H9 (cell line): Measurements from ENCODE around the gene SFMBT2. TPM values are rescaled to one million over a fixed set of nuclear protein-coding genes. Genes with fewer than 3 reads are reported as not detected.

Experiments
- DNase-seq: peaks from one replicate; pipeline ENCODE4 v3.0.0-alpha.2; 2017
- H2AFZ ChIP-seq: one replicate; pipeline ENCODE4 v1.6.1; 2013; ENCODE audit warnings: mild to moderate bottlenecking, low read length, control low read depth, moderate library complexity
- H2AK5ac ChIP-seq: 2 replicates; pipeline ENCODE4 v1.6.1; 2013; ENCODE audit warnings: low read length, control low read depth, mixed read lengths; ENCODE audit not compliant: insufficient read length
- H2BK120ac ChIP-seq: one replicate; pipeline ENCODE4 v1.6.1; 2013; ENCODE audit warnings: low read depth, mild to moderate bottlenecking, low read length, control low read depth, inconsistent platforms; ENCODE audit not compliant: poor library complexity, severe bottlenecking
- H2BK12ac ChIP-seq: 2 replicates; pipeline ENCODE4 v1.6.1; 2013; ENCODE audit warnings: low read length, control low read depth, mixed read lengths, low read depth; ENCODE audit not compliant: insufficient read length
- H2BK15ac ChIP-seq: 2 replicates; pipeline ENCODE4 v1.6.1; 2013; ENCODE audit warnings: low read depth, low read length, control low read depth
- H2BK20ac ChIP-seq: one replicate; pipeline ENCODE4 v1.6.1; 2013; ENCODE audit warnings: low read depth, mild to moderate bottlenecking, low read length, control low read depth, inconsistent platforms; ENCODE audit not compliant: poor library complexity, severe bottlenecking
- H2BK5ac ChIP-seq: 2 replicates; pipeline ENCODE4 v1.6.1; 2013; ENCODE audit warnings: low read length, control low read depth, mixed read lengths; ENCODE audit not compliant: insufficient read length
- H3K14ac ChIP-seq: 2 replicates; pipeline ENCODE4 v1.6.1; 2013; ENCODE audit warnings: low read length, control low read depth; ENCODE audit not compliant: insufficient read depth
- H3K18ac ChIP-seq: 2 replicates; pipeline ENCODE4 v1.6.1; 2013; ENCODE audit warnings: low read depth, mild to moderate bottlenecking, mixed read lengths, low read length, control low read depth; ENCODE audit not compliant: insufficient read length
- H3K23ac ChIP-seq: 2 replicates; pipeline ENCODE4 v1.6.1; 2013; ENCODE audit warnings: low read length, control low read depth, mixed read lengths, low read depth; ENCODE audit not compliant: insufficient read length
- H3K23me2 ChIP-seq: 2 replicates; pipeline ENCODE4 v1.6.1; 2013; ENCODE audit warnings: low read depth, mild to moderate bottlenecking, mixed read lengths, low read length, control low read depth; ENCODE audit not compliant: insufficient read length, poor library complexity, severe bottlenecking
- H3K27ac ChIP-seq: 2 replicates; pipeline ENCODE4 v1.5.1; 2013; ENCODE audit warnings: low read length, control low read depth, mixed read lengths, low read depth; ENCODE audit not compliant: insufficient read length
- H3K27me3 ChIP-seq: 2 replicates; pipeline ENCODE4 v1.6.1; 2013; ENCODE audit warnings: low read length, control low read depth, inconsistent platforms; ENCODE audit not compliant: insufficient read depth
- H3K4ac ChIP-seq: 2 replicates; pipeline ENCODE4 v1.6.1; 2013; ENCODE audit warnings: low read depth, mild to moderate bottlenecking, control low read depth, inconsistent platforms, low read length, moderate library complexity
- H3K4me1 ChIP-seq: 2 replicates; pipeline ENCODE4 v1.6.1; 2013; ENCODE audit warnings: low read length, control low read depth, inconsistent platforms; ENCODE audit not compliant: insufficient read depth
- H3K4me2 ChIP-seq: 2 replicates; pipeline ENCODE4 v1.6.1; 2013; ENCODE audit warnings: low read length, control low read depth, mixed read lengths; ENCODE audit not compliant: insufficient read length, insufficient read depth
- H3K56ac ChIP-seq: 2 replicates; pipeline ENCODE4 v1.6.1; 2013; ENCODE audit warnings: low read depth, mild to moderate bottlenecking, mixed read lengths, low read length, control low read depth; ENCODE audit not compliant: insufficient read length
- H3K79me1 ChIP-seq: 2 replicates; pipeline ENCODE4 v1.6.1; 2013; ENCODE audit warnings: low read depth, mild to moderate bottlenecking, moderate library complexity, low read length, control low read depth, inconsistent platforms; ENCODE audit not compliant: insufficient read depth, poor library complexity, severe bottlenecking
- H3K79me2 ChIP-seq: 2 replicates; pipeline ENCODE4 v1.6.1; 2013; ENCODE audit warnings: low read length, control low read depth, inconsistent platforms; ENCODE audit not compliant: insufficient read depth
- H3K9ac ChIP-seq: 2 replicates; pipeline ENCODE4 v1.6.1; 2013; ENCODE audit warnings: low read length, control low read depth, mixed read lengths; ENCODE audit not compliant: insufficient read length; ENCODE audit errors: extremely low read depth
- H3K9me3 ChIP-seq: one replicate; pipeline ENCODE4 v1.6.1; 2013; ENCODE audit warnings: low read depth, low read length, inconsistent platforms; ENCODE audit not compliant: control insufficient read depth
- H3T11ph ChIP-seq: one replicate; pipeline ENCODE4 v1.6.1; 2013; ENCODE audit warnings: mild to moderate bottlenecking, low read length, control low read depth, inconsistent platforms
- H4K20me1 ChIP-seq: one replicate; pipeline ENCODE4 v1.6.1; 2013; ENCODE audit not compliant: control insufficient read depth, insufficient read length, insufficient read depth
- H4K5ac ChIP-seq: 2 replicates; pipeline ENCODE4 v1.6.1; 2013; ENCODE audit warnings: low read depth, mild to moderate bottlenecking, mixed read lengths, low read length, control low read depth; ENCODE audit not compliant: insufficient read length
- H4K8ac ChIP-seq: replicated peaks from 2 replicates; pipeline ENCODE4 v1.6.1; 2013; ENCODE audit warnings: low read length, control low read depth, mixed read lengths, low read depth; ENCODE audit not compliant: insufficient read length
- H4K91ac ChIP-seq: 2 replicates; pipeline ENCODE4 v1.6.1; 2013; ENCODE audit warnings: low read depth, mild to moderate bottlenecking, moderate library complexity, mixed read lengths, low read length, control low read depth; ENCODE audit not compliant: insufficient read length
- H3K27ac Mint-ChIP-seq, 3 experiments: 2 replicates in 2 of 3; 3 replicates in 1 of 3; pipeline ENCODE4 v1.8.0; 2020 to 2021; ENCODE audit warnings: mixed read lengths in 3 of 3, mild to moderate bottlenecking in 1 of 3, moderate library complexity in 1 of 3
- H3K27me3 Mint-ChIP-seq: 2 replicates; pipeline ENCODE4 v1.8.0; 2021; ENCODE audit warnings: low read depth, mild to moderate bottlenecking, moderate library complexity, mixed read lengths
- H3K36me3 Mint-ChIP-seq, 3 experiments: 2 replicates in 2 of 3; 3 replicates in 1 of 3; pipeline ENCODE4 v1.8.0; 2020 to 2021; ENCODE audit warnings: low read depth in 3 of 3, mixed read lengths in 3 of 3; ENCODE audit not compliant: insufficient read depth in 1 of 3
- H3K4me1 Mint-ChIP-seq, 2 experiments: 2 replicates each; pipeline ENCODE4 v1.8.0; 2020; ENCODE audit warnings: mixed read lengths in 2 of 2
- H3K4me3 Mint-ChIP-seq, 2 experiments: 2 replicates in 1 of 2; 3 replicates in 1 of 2; pipeline ENCODE4 v1.8.0; 2020 to 2021; ENCODE audit warnings: mild to moderate bottlenecking in 2 of 2, mixed read lengths in 2 of 2, moderate library complexity in 1 of 2
- H3K9me3 Mint-ChIP-seq, 2 experiments: 2 replicates in 1 of 2; 3 replicates in 1 of 2; pipeline ENCODE4 v1.8.0; 2020; ENCODE audit warnings: mild to moderate bottlenecking in 2 of 2, mixed read lengths in 2 of 2, moderate library complexity in 1 of 2
- CTCF ChIP-seq: fragments of 200-600 bp; sonication (generic); conservative IDR thresholded peaks from 3 replicates; pipeline ENCODE4 v1.8.0; 2021; ENCODE audit warnings: antibody characterized with exemption, mild to moderate bottlenecking
- WGBS: extraction: QIAGEN DNeasy Blood & Tissue Kit; methylation state at CpG from one replicate; pipeline ENCODE4 v1.1.7; 2013; ENCODE audit warnings: missing lambda C conversion rate, low lambda C conversion rate, mixed read lengths; ENCODE audit not compliant: insufficient read length; ENCODE audit errors: extremely low coverage; 5-methylcytosine and 5-hydroxymethylcytosine counted together
- total RNA-seq: library from RNA; stranded (reverse); gene quantifications from 2 replicates; pipeline ENCODE4 v1.2.1, GENCODE V29; 2021

The SFMBT2 gene
- total RNA-seq, 1 experiment from 2014 or later = 5.3 TPM

GRCh38 chr10:7161484-7162250 is 249.2 kb downstream of the SFMBT2 start:
- H3K36me3 Mint-ChIP-seq = peaks cover 0 to 13% (median 3%) of the 10 kb centered on the region in 3 experiments; a peak in 3 of 7 replicates
- Histone ChIP-seq H2BK15ac (no peak overlapping the region), H3K56ac (no peak overlapping the region), H2BK12ac (no peak overlapping the region), H3K79me2 (no peaks in the 10 kb centered on the region), H3K9me3 (no peaks in the 10 kb centered on the region), H4K91ac (no peak overlapping the region), H3K27me3 (no peaks in the 10 kb centered on the region), H3K18ac (no peak overlapping the region), H3K79me1 (no peaks in the 10 kb centered on the region), H3K23ac (no peak overlapping the region), H2AK5ac (no peak overlapping the region), H3T11ph (no peak overlapping the region), H3K23me2 (no peaks in the 10 kb centered on the region), H4K8ac (no peak overlapping the region), H2BK20ac (no peak overlapping the region), H3K27ac (no peak overlapping the region), H2BK120ac (no peak overlapping the region), H3K9ac (no peak overlapping the region), H3K4me2 (no peak overlapping the region), H4K5ac (no peak overlapping the region), H4K20me1 (no peaks in the 10 kb centered on the region), H2BK5ac (no peak overlapping the region), H3K4ac (no peak overlapping the region), H3K4me1 (no peaks in the 10 kb centered on the region), H3K14ac (no peak overlapping the region), H2AFZ (no peak overlapping the region)
- no peaks in the 10 kb centered on the region for H3K27me3 Mint-ChIP-seq
- H3K27ac Mint-ChIP-seq = no peak overlapping the region; a peak in 2 of 7 replicates
- DNase-seq = no peak
- H3K9me3 Mint-ChIP-seq = no peaks in the 10 kb centered on the region
- no peak for TF ChIP-seq CTCF
- WGBS = no CpG with 5 or more reads among the region's 15 CpGs
- H3K4me3 Mint-ChIP-seq = no peak overlapping the region
- no peaks in the 10 kb centered on the region for H3K4me1 Mint-ChIP-seq
